ENCODE results near the gene RELN.

DNA sequence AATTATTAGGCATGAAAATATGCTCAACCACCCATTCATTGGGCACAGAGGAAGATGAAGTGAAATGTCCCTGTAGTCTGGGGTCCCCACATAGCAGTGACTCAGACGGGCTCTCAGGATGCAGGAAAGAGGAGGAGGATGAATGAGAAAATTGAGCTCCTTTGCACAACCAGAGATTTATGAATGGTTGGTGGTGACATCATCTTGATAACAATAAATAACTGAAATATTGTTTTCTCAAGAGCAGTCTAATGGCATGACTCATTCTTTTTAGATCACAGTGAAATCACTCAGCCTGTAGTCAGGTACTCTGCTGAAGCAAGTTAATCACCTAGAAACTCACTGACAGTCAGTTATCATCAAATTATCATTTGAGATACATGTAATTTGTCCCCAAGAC, 254.1 kb downstream of the RELN start:
- no peak for TF ChIP-seq EZH2 (IDR thresholded peaks at IDR 0.05; ENCODE audit: borderline replicate concordance)
- TF ChIP-seq, protein P1, sequence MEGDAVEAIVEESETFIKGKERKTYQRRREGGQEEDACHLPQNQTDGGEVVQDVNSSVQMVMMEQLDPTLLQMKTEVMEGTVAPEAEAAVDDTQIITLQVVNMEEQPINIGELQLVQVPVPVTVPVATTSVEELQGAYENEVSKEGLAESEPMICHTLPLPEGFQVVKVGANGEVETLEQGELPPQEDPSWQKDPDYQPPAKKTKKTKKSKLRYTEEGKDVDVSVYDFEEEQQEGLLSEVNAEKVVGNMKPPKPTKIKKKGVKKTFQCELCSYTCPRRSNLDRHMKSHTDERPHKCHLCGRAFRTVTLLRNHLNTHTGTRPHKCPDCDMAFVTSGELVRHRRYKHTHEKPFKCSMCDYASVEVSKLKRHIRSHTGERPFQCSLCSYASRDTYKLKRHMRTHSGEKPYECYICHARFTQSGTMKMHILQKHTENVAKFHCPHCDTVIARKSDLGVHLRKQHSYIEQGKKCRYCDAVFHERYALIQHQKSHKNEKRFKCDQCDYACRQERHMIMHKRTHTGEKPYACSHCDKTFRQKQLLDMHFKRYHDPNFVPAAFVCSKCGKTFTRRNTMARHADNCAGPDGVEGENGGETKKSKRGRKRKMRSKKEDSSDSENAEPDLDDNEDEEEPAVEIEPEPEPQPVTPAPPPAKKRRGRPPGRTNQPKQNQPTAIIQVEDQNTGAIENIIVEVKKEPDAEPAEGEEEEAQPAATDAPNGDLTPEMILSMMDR (IDR thresholded peaks at IDR 0.05; ENCODE audit: poor library complexity) = no peak

All from hepatocyte (in vitro differentiated cells).